Measurements from ENCODE around the gene CDR2L. TPM values are rescaled to one million over a fixed set of nuclear protein-coding genes. Genes with fewer than 3 reads are reported as not detected.

Gene CDR2L
- polyA plus RNA-seq, 2 of the 4 experiments (the other 2 are of a cell fraction): 18.5 to 34.0 TPM

DNA sequence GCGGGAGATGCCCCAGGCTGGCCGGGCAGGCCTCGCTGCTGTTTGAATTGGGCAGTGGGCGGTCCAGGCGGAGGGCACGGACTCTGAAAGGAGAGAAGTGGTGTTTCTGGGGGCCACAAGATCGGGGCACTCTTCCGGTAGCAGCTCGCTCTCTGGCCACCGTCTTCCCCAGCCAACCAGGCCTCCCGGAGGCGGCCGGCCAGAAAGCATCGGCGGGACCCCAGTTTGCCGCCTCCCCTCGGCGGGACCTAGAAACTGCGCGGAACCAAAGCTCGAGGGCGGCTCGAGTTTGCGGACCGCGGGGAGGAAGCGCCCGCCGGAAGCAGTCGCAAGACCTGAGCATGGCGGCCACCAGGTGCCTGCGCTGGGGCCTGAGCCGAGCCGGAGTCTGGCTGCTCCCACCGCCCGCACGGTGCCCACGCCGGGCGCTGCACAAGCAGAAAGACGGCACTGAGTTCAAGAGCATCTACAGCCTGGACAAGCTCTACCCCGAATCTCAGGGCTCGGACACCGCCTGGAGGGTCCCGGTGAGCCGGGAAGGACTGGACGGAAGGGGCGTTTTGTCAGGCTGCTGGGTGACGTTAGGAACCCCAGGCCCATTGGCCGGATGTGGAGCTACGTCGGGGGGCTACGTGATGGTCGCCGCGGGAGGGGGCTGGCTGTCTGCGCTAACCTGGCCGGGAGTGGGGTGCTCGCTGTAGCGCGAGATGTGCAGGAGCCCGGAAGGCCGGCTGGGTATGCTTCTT is 25.1 kb downstream of the CDR2L start, which contains the start of gene MRPL58 (continued):
- TF ChIP-seq TP53 (CRISPR knock-in tag; IDR thresholded peaks at IDR 0.05) (no peak), ESRRA (IDR thresholded peaks at IDR 0.05; ENCODE audit: borderline replicate concordance, low read length) (no peak), CHD4 (IDR thresholded peaks at IDR 0.05; ENCODE audit: borderline replicate concordance) (no peak), RARB (CRISPR knock-in tag; IDR thresholded peaks at IDR 0.05) (no peak), NPAS2 (CRISPR knock-in tag; IDR thresholded peaks at IDR 0.05; ENCODE audit: borderline replicate concordance) (no peak), HDAC2 (IDR thresholded peaks at IDR 0.05) (no peak), JUN (IDR thresholded peaks at IDR 0.05) (peak; percentile 90 to 98), NR3C1 (IDR thresholded peaks at IDR 0.05) (no peak), PBX3 (IDR thresholded peaks at IDR 0.05) (peak; percentile 65), MAFK (IDR thresholded peaks at IDR 0.05; ENCODE audit: partially characterized antibody) (no peak), ZSCAN20 (CRISPR knock-in tag; IDR thresholded peaks at IDR 0.05) (no peak), REST (IDR thresholded peaks at IDR 0.05) (no peak), CBX8 (IDR thresholded peaks at IDR 0.05) (no peak), HMGXB4 (CRISPR knock-in tag; IDR thresholded peaks at IDR 0.05; ENCODE audit: borderline replicate concordance) (0 out of 2 replicates have a peak, but pooled peaks have one; percentile 27), TFCP2L1 (CRISPR knock-in tag; IDR thresholded peaks at IDR 0.05) (peak; percentile 57; the same call in 1 of the 2 replicates), RFX5 (IDR thresholded peaks at IDR 0.05) (0 out of 2 replicates have a peak, but pooled peaks have one; percentile 16), KDM1A (IDR thresholded peaks at IDR 0.05; ENCODE audit: low read depth) (no peak), CEBPB (IDR thresholded peaks at IDR 0.05) (peak in 1 of 2 experiments; percentile 33; a peak in 1 of 4 replicates), ZNF302 (CRISPR knock-in tag; IDR thresholded peaks at IDR 0.05) (no peak), EHF (CRISPR knock-in tag; IDR thresholded peaks at IDR 0.05) (no peak), EP300 (IDR thresholded peaks at IDR 0.05) (no peak), MYC (IDR thresholded peaks at IDR 0.05; ENCODE audit: borderline replicate concordance, low read length) (peak; percentile 61), ZFP36 (IDR thresholded peaks at IDR 0.05; ENCODE audit: borderline replicate concordance, partially characterized antibody) (no peak), HEYL (CRISPR knock-in tag; IDR thresholded peaks at IDR 0.05) (no peak), POLR2AphosphoS2 (conservative IDR thresholded peaks at IDR 0.05; ENCODE audit: low read length) (no peak), RCOR1 (IDR thresholded peaks at IDR 0.05; ENCODE audit: low read depth, low read length) (no peak)
- TF ChIP-seq, protein P1, sequence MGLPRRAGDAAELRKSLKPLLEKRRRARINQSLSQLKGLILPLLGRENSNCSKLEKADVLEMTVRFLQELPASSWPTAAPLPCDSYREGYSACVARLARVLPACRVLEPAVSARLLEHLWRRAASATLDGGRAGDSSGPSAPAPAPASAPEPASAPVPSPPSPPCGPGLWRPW (IDR thresholded peaks at IDR 0.05): no peak
- TF ChIP-seq, protein P2, sequence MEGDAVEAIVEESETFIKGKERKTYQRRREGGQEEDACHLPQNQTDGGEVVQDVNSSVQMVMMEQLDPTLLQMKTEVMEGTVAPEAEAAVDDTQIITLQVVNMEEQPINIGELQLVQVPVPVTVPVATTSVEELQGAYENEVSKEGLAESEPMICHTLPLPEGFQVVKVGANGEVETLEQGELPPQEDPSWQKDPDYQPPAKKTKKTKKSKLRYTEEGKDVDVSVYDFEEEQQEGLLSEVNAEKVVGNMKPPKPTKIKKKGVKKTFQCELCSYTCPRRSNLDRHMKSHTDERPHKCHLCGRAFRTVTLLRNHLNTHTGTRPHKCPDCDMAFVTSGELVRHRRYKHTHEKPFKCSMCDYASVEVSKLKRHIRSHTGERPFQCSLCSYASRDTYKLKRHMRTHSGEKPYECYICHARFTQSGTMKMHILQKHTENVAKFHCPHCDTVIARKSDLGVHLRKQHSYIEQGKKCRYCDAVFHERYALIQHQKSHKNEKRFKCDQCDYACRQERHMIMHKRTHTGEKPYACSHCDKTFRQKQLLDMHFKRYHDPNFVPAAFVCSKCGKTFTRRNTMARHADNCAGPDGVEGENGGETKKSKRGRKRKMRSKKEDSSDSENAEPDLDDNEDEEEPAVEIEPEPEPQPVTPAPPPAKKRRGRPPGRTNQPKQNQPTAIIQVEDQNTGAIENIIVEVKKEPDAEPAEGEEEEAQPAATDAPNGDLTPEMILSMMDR (IDR thresholded peaks at IDR 0.05): peak; percentile 36; the same call in 2 of the 3 replicates
- TF ChIP-seq, protein P3, sequence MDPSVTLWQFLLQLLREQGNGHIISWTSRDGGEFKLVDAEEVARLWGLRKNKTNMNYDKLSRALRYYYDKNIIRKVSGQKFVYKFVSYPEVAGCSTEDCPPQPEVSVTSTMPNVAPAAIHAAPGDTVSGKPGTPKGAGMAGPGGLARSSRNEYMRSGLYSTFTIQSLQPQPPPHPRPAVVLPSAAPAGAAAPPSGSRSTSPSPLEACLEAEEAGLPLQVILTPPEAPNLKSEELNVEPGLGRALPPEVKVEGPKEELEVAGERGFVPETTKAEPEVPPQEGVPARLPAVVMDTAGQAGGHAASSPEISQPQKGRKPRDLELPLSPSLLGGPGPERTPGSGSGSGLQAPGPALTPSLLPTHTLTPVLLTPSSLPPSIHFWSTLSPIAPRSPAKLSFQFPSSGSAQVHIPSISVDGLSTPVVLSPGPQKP (IDR thresholded peaks at IDR 0.05; ENCODE audit: low read depth, low read length): no peak

All from A549 (cell line).